ENCODE measurements around the gene MOB2.

DNA sequence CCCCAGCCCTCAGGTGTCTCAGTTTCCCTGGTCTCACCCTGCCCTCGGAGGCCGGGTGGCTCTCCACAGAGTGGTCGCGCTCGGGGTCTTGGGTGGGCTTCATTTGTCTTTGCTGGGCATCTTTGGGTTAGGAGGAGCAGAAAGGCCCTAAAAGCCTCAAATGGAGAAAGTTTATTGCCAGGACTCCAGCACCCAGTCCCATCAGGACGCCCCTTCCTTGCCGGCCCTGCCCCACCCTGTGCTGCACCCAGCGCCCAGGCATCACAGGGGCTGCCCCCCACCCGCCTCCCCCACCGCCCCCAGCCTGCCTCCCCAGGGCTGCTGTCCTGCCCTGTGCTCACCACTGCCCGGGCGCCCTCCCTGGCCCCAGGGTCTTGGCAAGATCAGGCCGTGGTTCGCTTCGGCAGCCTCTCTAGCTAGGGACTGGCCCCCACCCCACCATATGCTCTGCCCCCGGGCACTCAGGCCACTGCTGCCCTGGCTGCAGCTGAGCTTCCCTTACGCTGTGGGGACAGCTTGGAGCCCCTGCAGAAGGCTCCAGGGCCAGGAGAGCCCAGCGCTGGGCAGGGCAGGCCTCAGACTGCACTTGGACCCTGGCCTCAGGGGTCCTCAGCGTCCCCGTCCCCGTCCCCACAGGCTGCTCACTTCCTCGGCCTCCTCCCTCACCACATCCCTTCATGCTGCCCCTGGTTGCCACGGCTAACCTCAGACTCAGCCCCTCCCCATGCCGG, 31.4 kb downstream of the MOB2 start:
- TF ChIP-seq, protein P1, sequence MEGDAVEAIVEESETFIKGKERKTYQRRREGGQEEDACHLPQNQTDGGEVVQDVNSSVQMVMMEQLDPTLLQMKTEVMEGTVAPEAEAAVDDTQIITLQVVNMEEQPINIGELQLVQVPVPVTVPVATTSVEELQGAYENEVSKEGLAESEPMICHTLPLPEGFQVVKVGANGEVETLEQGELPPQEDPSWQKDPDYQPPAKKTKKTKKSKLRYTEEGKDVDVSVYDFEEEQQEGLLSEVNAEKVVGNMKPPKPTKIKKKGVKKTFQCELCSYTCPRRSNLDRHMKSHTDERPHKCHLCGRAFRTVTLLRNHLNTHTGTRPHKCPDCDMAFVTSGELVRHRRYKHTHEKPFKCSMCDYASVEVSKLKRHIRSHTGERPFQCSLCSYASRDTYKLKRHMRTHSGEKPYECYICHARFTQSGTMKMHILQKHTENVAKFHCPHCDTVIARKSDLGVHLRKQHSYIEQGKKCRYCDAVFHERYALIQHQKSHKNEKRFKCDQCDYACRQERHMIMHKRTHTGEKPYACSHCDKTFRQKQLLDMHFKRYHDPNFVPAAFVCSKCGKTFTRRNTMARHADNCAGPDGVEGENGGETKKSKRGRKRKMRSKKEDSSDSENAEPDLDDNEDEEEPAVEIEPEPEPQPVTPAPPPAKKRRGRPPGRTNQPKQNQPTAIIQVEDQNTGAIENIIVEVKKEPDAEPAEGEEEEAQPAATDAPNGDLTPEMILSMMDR (IDR thresholded peaks at IDR 0.05; ENCODE audit: low read depth, low read length, missing input control) = no peak
- TF ChIP-seq TAF1 (conservative IDR thresholded peaks at IDR 0.05) = no peak
- TF ChIP-seq, protein P2, sequence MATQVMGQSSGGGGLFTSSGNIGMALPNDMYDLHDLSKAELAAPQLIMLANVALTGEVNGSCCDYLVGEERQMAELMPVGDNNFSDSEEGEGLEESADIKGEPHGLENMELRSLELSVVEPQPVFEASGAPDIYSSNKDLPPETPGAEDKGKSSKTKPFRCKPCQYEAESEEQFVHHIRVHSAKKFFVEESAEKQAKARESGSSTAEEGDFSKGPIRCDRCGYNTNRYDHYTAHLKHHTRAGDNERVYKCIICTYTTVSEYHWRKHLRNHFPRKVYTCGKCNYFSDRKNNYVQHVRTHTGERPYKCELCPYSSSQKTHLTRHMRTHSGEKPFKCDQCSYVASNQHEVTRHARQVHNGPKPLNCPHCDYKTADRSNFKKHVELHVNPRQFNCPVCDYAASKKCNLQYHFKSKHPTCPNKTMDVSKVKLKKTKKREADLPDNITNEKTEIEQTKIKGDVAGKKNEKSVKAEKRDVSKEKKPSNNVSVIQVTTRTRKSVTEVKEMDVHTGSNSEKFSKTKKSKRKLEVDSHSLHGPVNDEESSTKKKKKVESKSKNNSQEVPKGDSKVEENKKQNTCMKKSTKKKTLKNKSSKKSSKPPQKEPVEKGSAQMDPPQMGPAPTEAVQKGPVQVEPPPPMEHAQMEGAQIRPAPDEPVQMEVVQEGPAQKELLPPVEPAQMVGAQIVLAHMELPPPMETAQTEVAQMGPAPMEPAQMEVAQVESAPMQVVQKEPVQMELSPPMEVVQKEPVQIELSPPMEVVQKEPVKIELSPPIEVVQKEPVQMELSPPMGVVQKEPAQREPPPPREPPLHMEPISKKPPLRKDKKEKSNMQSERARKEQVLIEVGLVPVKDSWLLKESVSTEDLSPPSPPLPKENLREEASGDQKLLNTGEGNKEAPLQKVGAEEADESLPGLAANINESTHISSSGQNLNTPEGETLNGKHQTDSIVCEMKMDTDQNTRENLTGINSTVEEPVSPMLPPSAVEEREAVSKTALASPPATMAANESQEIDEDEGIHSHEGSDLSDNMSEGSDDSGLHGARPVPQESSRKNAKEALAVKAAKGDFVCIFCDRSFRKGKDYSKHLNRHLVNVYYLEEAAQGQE (IDR thresholded peaks at IDR 0.05) = no peak
- no peak for TF ChIP-seq HNF4A (conservative IDR thresholded peaks at IDR 0.05)

Data from liver (tissue), 3 donors.